K562 (cell line): ENCODE data around the gene OR5H15. TPM values are rescaled to one million over a fixed set of nuclear protein-coding genes. Genes with fewer than 3 reads are reported as not detected.

Experiments used
- ATAC-seq: fragments of 200-7000 bp; cut with Tn5 transposase; 3 replicates; pipeline ENCODE4 v1.9.1; 2020; ENCODE audit warnings: moderate library complexity
- BruUV-seq: library from RNA; stranded (reverse); fragments of 400-500 nt; replicated peaks from 2 replicates; lab custom pipeline; 2021; lab: Mats Ljungman, UMichigan
- CTCF ChIA-PET: fragments of 300-600 bp; formaldehyde crosslinking; extraction: SDS; loops from one replicate; lab custom pipeline; 2021; ENCODE audit warnings: low intra/inter-chr PET ratio; lab: Yijun Ruan, JAX
- POLR2A ChIA-PET: fragments of 300-600, 350-650 bp; sonication (Branson Sonifier 250); formaldehyde crosslinking; extraction: SDS; loops from one replicate; lab custom pipeline; 2021; ENCODE audit warnings: antibody characterized with exemption, inconsistent platforms; lab: Yijun Ruan, JAX
- DNase-seq, 4 experiments: peaks; one replicate each; pipeline versions ENCODE4 v3.0.0 to v3.0.0-alpha.2; 2011 to 2018; ENCODE audit warnings: low spot score in 3 of 4, mixed read lengths in 3 of 4; ENCODE audit errors: extremely low read depth in 1 of 4
- FAIRE-seq: peaks from 2 replicates; lab custom pipeline; 2011; peaks lifted over from hg19 to GRCh38; lab: Jason Lieb, UNC
- H2AFZ ChIP-seq: 2 replicates; pipeline ENCODE4 v1.6.0; 2011; ENCODE audit warnings: low read depth, low read length, control low read depth, inconsistent platforms
- H3K27ac ChIP-seq: fragments of 200-600 bp; 3 replicates; pipeline ENCODE4 v1.8.0; 2011; ENCODE audit warnings: low read depth, mild to moderate bottlenecking, control low read depth, inconsistent platforms, low read length, moderate library complexity, mixed read lengths; ENCODE audit errors: extremely low read depth
- H3K27me3 ChIP-seq, 2 experiments: fragments of 300-600 bp in 1 of 2; 2 replicates in 1 of 2; 3 replicates in 1 of 2; pipeline versions ENCODE4 v1.6.0 to v1.8.0; 2011; ENCODE audit warnings: inconsistent platforms in 2 of 2, low read length in 2 of 2, mild to moderate bottlenecking in 1 of 2, mixed read lengths in 1 of 2, moderate library complexity in 1 of 2; ENCODE audit not compliant: control insufficient read depth in 2 of 2, insufficient read depth in 2 of 2
- H3K36me3 ChIP-seq: fragments of 300-600 bp; 3 replicates; pipeline ENCODE4 v1.8.0; 2011; ENCODE audit warnings: mild to moderate bottlenecking, low read length, inconsistent platforms; ENCODE audit not compliant: control insufficient read depth, insufficient read depth
- H3K4me1 ChIP-seq, 2 experiments: fragments of 200-600 bp in 1 of 2; replicated peaks in 1 of 2; 2 replicates in 1 of 2; 3 replicates in 1 of 2; pipeline versions ENCODE4 v1.5.1 to v1.8.0; 2011; ENCODE audit warnings: inconsistent platforms in 2 of 2, low read length in 2 of 2, mild to moderate bottlenecking in 1 of 2, mixed read lengths in 1 of 2, moderate library complexity in 1 of 2; ENCODE audit not compliant: control insufficient read depth in 2 of 2, insufficient read depth in 2 of 2
- H3K4me2 ChIP-seq: 2 replicates; pipeline ENCODE4 v1.6.1; 2011; ENCODE audit warnings: low read length, control low read depth, inconsistent platforms, mixed read lengths; ENCODE audit not compliant: insufficient read depth
- H3K4me3 ChIP-seq: fragments of 200-600 bp; sonication (generic), shearing (Covaris generic); 2 replicates; pipeline ENCODE4 v1.5.1; 2016; ENCODE audit warnings: control low read depth, inconsistent platforms
- H3K79me2 ChIP-seq: fragments of 200-600 bp; 3 replicates; pipeline ENCODE4 v1.8.0; 2011; ENCODE audit warnings: low read length, inconsistent platforms; ENCODE audit not compliant: control insufficient read depth, insufficient read depth
- H3K9ac ChIP-seq, 2 experiments: 2 replicates each; pipeline versions ENCODE4 v1.6.0 to v1.6.1; 2011; ENCODE audit warnings: low read depth in 2 of 2, low read length in 2 of 2, control low read depth in 1 of 2, inconsistent platforms in 1 of 2, mild to moderate bottlenecking in 1 of 2, mixed read lengths in 1 of 2; ENCODE audit not compliant: insufficient read depth in 1 of 2
- H3K9me1 ChIP-seq: one replicate; pipeline ENCODE4 v1.6.0; 2011; ENCODE audit warnings: inconsistent platforms, mild to moderate bottlenecking, low read length, moderate library complexity; ENCODE audit not compliant: control insufficient read depth, insufficient read depth
- H3K9me3 ChIP-seq: replicated peaks from 2 replicates; pipeline ENCODE4 v1.5.1; 2011; ENCODE audit warnings: low read depth, low read length, inconsistent platforms; ENCODE audit not compliant: control insufficient read depth, insufficient read depth
- H4K20me1 ChIP-seq: replicated peaks from 2 replicates; pipeline ENCODE4 v1.6.1; 2011; ENCODE audit warnings: low read length, inconsistent platforms, mixed read lengths; ENCODE audit not compliant: control insufficient read depth, insufficient read depth
- EP300 ChIP-seq: IDR thresholded peaks from 2 replicates; pipeline ENCODE4 v1.6.1; 2012; ENCODE audit warnings: low read length, improper control_type of control experiment
- MCM2 ChIP-seq: fragments of 450-650 bp; IDR thresholded peaks from 2 replicates; pipeline ENCODE4 v1.6.1; 2017; ENCODE audit warnings: low read depth, mild to moderate bottlenecking
- MTF1 ChIP-seq: fragments of 250-450 bp; sonication (Bioruptor Pico); IDR thresholded peaks from 2 replicates; pipeline ENCODE4 v1.9.0; 2021; ENCODE audit warnings: moderate library complexity, mild to moderate bottlenecking, inconsistent platforms, borderline replicate concordance
- PHTF2 ChIP-seq: fragments of 250-450 bp; sonication (Bioruptor Pico); IDR thresholded peaks from 2 replicates; pipeline ENCODE4 v1.5.0; 2021; ENCODE audit warnings: mild to moderate bottlenecking
- POU5F1 ChIP-seq: fragments of 150-350 bp; IDR thresholded peaks from 2 replicates; pipeline ENCODE4 v1.6.1; 2014; ENCODE audit warnings: borderline replicate concordance, low read length, low read depth, mild to moderate bottlenecking; ENCODE audit not compliant: partially characterized antibody
- STAT5B ChIP-seq: fragments of 250-450 bp; sonication (Bioruptor Pico); IDR thresholded peaks from 2 replicates; pipeline ENCODE4 v1.8.0; 2021; ENCODE audit warnings: mild to moderate bottlenecking, inconsistent platforms
- TEAD1 ChIP-seq, 2 experiments: fragments of 450-650 bp in 1 of 2; sonication (generic) in 1 of 2; formaldehyde crosslinking; IDR thresholded peaks; 2 replicates each; pipeline versions ENCODE4 v1.4.0 to v1.8.0; 2020 to 2022; ENCODE audit warnings: mild to moderate bottlenecking in 2 of 2, missing genetic modification reagents in 1 of 2
- ZNF121 ChIP-seq: sonication (generic); formaldehyde crosslinking; conservative IDR thresholded peaks from 2 replicates; pipeline ENCODE4 v1.8.0; 2022; ENCODE audit warnings: missing genetic modification reagents
- ZNF263 ChIP-seq: sonication (generic); formaldehyde crosslinking; IDR thresholded peaks from 2 replicates; pipeline ENCODE4 v1.8.0; 2022; ENCODE audit warnings: mild to moderate bottlenecking, missing genetic modification reagents, borderline replicate concordance
- ZZZ3 ChIP-seq: fragments of 450-650 bp; IDR thresholded peaks from 2 replicates; pipeline ENCODE4 v1.6.1; 2016; ENCODE audit warnings: antibody characterized with exemption, mild to moderate bottlenecking, moderate library complexity
- in situ Hi-C: fragments of 300-500 bp; cut with MboI; formaldehyde crosslinking; loops from 4 replicates; pipeline ENCODE4 v1.15.0; 2018; ENCODE audit warnings: inconsistent platforms, mixed read lengths
- intact Hi-C: fragments of 100-400 bp; cut with micrococcal nuclease; formaldehyde crosslinking; loops from 2 replicates; pipeline ENCODE4 v1.14.2; 2022
- polyA plus RNA-seq, 8 experiments: library from polyadenylated mRNA; depleted of rRNA in 4 of 8; stranded (reverse) in 5 of 8; unstranded in 3 of 8; fragments of >200 nt; fragmentation: Nextera tagmentation in 2 of 8; fragmentation: Illumina TruSeq in 1 of 8; extraction: Ambion mirVana in 2 of 8; extraction: Trizol in 1 of 8; gene quantifications; 2 replicates each; pipeline versions ENCODE4 v1.2.1 to v1.2.3, GENCODE V29; 2011 to 2014; ENCODE audit warnings: inconsistent platforms in 1 of 8, missing spikeins in 1 of 8
- total RNA-seq, 7 experiments: library from RNA; depleted of rRNA in 6 of 7; stranded (reverse); fragments of >200 nt in 6 of 7; fragmentation: Illumina TruSeq in 2 of 7; extraction: Trizol in 2 of 7; gene quantifications; 2 replicates each; pipeline versions ENCODE4 v1.2.1 to v1.2.3, GENCODE V29; 2011 to 2021; ENCODE audit warnings: low replicate concordance in 1 of 7
- TF ChIP-seq, protein P1 (sequence below), 2 experiments: fragments of 450-650 bp; formaldehyde crosslinking in 1 of 2; IDR thresholded peaks; 2 replicates each; pipeline versions ENCODE4 v1.4.0 to v1.6.1; 2014 to 2020; ENCODE audit warnings: mild to moderate bottlenecking in 2 of 2, borderline replicate concordance in 1 of 2, low read depth in 1 of 2
- TF ChIP-seq, protein P2 (sequence below): fragments of 450-650 bp; IDR thresholded peaks from 2 replicates; pipeline ENCODE4 v1.6.1; 2016

Gene OR5H15
- total and polyA plus RNA-seq, 9 of the 15 experiments (the other 6 are each of a cell fraction or from before 2014, with no cell fraction given), result not detected

DNA sequence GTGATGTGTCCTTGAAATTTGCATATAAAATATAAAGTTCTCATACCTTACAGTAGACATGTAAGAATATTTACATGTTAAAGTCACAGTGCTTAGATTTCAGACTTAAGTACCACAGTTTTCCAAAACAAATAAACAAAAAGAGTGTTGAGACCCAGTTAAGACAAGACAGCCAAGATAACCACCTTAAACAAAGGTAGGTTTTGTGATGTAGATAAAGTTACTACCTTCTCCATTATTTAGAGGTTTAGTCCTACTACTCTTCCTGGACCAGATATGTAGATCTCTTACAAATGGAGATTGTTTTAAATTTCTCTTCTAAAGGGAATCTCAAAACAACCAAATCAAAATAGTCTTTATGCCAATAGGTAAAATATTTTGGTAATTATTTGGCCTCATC is 15.7 kb downstream of the OR5H15 start:
- no peak overlapping the region for H3K4me3 ChIP-seq
- no peak overlapping the region for H2AFZ ChIP-seq
- BruUV-seq, result no TSS peak
- no peaks in the 10 kb centered on the region for H3K4me1 ChIP-seq
- no peak overlapping the region for H3K4me2 ChIP-seq
- H3K79me2 ChIP-seq, result no peaks in the 10 kb centered on the region
- no peak overlapping the region for H3K9ac ChIP-seq
- ATAC-seq (no peak), FAIRE-seq (no peak), DNase-seq (no peak)
- no peaks in the 10 kb centered on the region for H4K20me1 ChIP-seq
- POLR2A ChIA-PET, result no interaction called here
- no peak overlapping the region for H3K27ac ChIP-seq
- in situ Hi-C loops, result no loop called here
- H3K9me1 ChIP-seq, result no peaks in the 10 kb centered on the region
- TF ChIP-seq TEAD1 (CRISPR knock-in tag; IDR thresholded peaks at IDR 0.05) (no peak), ZZZ3 (no peak), MTF1 (CRISPR knock-in tag) (no peak), MCM2 (no peak), ZNF121 (CRISPR knock-in tag) (no peak), STAT5B (CRISPR knock-in tag) (no peak), POU5F1 (no peak), ZNF263 (CRISPR knock-in tag) (no peak), PHTF2 (CRISPR knock-in tag) (no peak), EP300 (no peak)
- TF ChIP-seq, protein P1, sequence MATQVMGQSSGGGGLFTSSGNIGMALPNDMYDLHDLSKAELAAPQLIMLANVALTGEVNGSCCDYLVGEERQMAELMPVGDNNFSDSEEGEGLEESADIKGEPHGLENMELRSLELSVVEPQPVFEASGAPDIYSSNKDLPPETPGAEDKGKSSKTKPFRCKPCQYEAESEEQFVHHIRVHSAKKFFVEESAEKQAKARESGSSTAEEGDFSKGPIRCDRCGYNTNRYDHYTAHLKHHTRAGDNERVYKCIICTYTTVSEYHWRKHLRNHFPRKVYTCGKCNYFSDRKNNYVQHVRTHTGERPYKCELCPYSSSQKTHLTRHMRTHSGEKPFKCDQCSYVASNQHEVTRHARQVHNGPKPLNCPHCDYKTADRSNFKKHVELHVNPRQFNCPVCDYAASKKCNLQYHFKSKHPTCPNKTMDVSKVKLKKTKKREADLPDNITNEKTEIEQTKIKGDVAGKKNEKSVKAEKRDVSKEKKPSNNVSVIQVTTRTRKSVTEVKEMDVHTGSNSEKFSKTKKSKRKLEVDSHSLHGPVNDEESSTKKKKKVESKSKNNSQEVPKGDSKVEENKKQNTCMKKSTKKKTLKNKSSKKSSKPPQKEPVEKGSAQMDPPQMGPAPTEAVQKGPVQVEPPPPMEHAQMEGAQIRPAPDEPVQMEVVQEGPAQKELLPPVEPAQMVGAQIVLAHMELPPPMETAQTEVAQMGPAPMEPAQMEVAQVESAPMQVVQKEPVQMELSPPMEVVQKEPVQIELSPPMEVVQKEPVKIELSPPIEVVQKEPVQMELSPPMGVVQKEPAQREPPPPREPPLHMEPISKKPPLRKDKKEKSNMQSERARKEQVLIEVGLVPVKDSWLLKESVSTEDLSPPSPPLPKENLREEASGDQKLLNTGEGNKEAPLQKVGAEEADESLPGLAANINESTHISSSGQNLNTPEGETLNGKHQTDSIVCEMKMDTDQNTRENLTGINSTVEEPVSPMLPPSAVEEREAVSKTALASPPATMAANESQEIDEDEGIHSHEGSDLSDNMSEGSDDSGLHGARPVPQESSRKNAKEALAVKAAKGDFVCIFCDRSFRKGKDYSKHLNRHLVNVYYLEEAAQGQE (IDR thresholded peaks at IDR 0.05; ENCODE audit: borderline replicate concordance), result no peak
- TF ChIP-seq, protein P1 (CRISPR knock-in tag; IDR thresholded peaks at IDR 0.05; ENCODE audit: low read depth), result no peak
- TF ChIP-seq, protein P2, sequence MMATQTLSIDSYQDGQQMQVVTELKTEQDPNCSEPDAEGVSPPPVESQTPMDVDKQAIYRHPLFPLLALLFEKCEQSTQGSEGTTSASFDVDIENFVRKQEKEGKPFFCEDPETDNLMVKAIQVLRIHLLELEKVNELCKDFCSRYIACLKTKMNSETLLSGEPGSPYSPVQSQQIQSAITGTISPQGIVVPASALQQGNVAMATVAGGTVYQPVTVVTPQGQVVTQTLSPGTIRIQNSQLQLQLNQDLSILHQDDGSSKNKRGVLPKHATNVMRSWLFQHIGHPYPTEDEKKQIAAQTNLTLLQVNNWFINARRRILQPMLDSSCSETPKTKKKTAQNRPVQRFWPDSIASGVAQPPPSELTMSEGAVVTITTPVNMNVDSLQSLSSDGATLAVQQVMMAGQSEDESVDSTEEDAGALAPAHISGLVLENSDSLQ, result no peak
- no peaks in the 10 kb centered on the region for H3K27me3 ChIP-seq
- intact Hi-C loops, result no loop called here
- CTCF ChIA-PET, result no interaction called here
- no peaks in the 10 kb centered on the region for H3K9me3 ChIP-seq
- no peaks in the 10 kb centered on the region for H3K36me3 ChIP-seq
